A673 (cell line): Measurements from ENCODE around the gene NTRK1. TPM values are rescaled to one million over a fixed set of nuclear protein-coding genes. Genes with fewer than 3 reads are reported as not detected.

Source experiments
- BruUV-seq: library from RNA; stranded (reverse); fragments of 400-500 nt; replicated peaks from 2 replicates; lab custom pipeline; 2021; lab: Mats Ljungman, UMichigan
- CTCF ChIA-PET: fragments of 300-600 bp; sonication (Branson Sonifier 250); formaldehyde crosslinking; loops from one replicate; lab custom pipeline; 2022; ENCODE audit warnings: antibody characterized with exemption; lab: Charles Lee
- POLR2A ChIA-PET: fragments of 300-600 bp; sonication (Branson Sonifier 250); formaldehyde crosslinking; loops from one replicate; lab custom pipeline; 2022; ENCODE audit warnings: antibody characterized with exemption; ENCODE audit not compliant: low non-redundant PET; lab: Charles Lee
- DNase-seq: peaks from one replicate; pipeline ENCODE4 v3.0.0-alpha.2; 2015; ENCODE audit warnings: low spot score
- H3K27ac ChIP-seq: fragments of 200-600 bp; sonication (generic); 2 replicates; pipeline ENCODE4 v1.5.1; 2016; ENCODE audit warnings: mixed run types, low read depth, mild to moderate bottlenecking, mixed read lengths, antibody characterized with exemption, low read length; ENCODE audit not compliant: poor library complexity, severe bottlenecking
- H3K27me3 ChIP-seq: fragments of 200-600 bp; sonication (generic); replicated peaks from 2 replicates; pipeline ENCODE4 v1.6.1; 2017; ENCODE audit warnings: mixed run types, low read depth, mild to moderate bottlenecking, mixed read lengths, antibody characterized with exemption, low read length; ENCODE audit not compliant: insufficient read depth, poor library complexity
- H3K36me3 ChIP-seq: fragments of 200-600 bp; sonication (generic); 2 replicates; pipeline ENCODE4 v1.6.1; 2016; ENCODE audit warnings: mixed run types, mild to moderate bottlenecking, mixed read lengths, antibody characterized with exemption, low read length; ENCODE audit not compliant: insufficient read depth, poor library complexity, severe bottlenecking
- H3K4me1 ChIP-seq: fragments of 200-600 bp; sonication (generic); 2 replicates; pipeline ENCODE4 v1.6.1; 2017; ENCODE audit warnings: mixed run types, mild to moderate bottlenecking, mixed read lengths, antibody characterized with exemption, low read length; ENCODE audit not compliant: insufficient read depth, poor library complexity, severe bottlenecking
- H3K4me3 ChIP-seq: fragments of 200-600 bp; sonication (generic); 2 replicates; pipeline ENCODE4 v1.5.1; 2016; ENCODE audit warnings: low read depth, mixed run types, mild to moderate bottlenecking, mixed read lengths, low read length; ENCODE audit not compliant: poor library complexity, severe bottlenecking
- H3K9me3 ChIP-seq: fragments of 200-600 bp; sonication (generic); 2 replicates; pipeline ENCODE4 v1.6.1; 2016; ENCODE audit warnings: mixed run types, low read depth, mild to moderate bottlenecking, mixed read lengths, antibody characterized with exemption, low read length; ENCODE audit not compliant: poor library complexity, severe bottlenecking
- CTCF ChIP-seq: fragments of 300-800, 200-600 bp; sonication (generic); conservative IDR thresholded peaks from 2 replicates; pipeline ENCODE4 v1.5.1; 2017; ENCODE audit warnings: low read depth, mild to moderate bottlenecking, antibody characterized with exemption, low read length, moderate library complexity, mixed read lengths
- EZH2 ChIP-seq: fragments of 200-600 bp; sonication (generic); IDR thresholded peaks from 2 replicates; pipeline ENCODE4 v1.6.1; 2017; ENCODE audit warnings: borderline replicate concordance, low read depth, mild to moderate bottlenecking, mixed read lengths, antibody characterized with exemption, low read length; ENCODE audit not compliant: poor library complexity, severe bottlenecking
- intact Hi-C: fragments of 100-400 bp; cut with micrococcal nuclease; formaldehyde crosslinking; loops from one replicate; pipeline ENCODE4 v1.10.0; 2022; ENCODE audit not compliant: unreplicated experiment
- total RNA-seq: library from RNA; stranded (reverse); gene quantifications from 2 replicates; pipeline ENCODE4 v1.2.3, GENCODE V29; 2021

Gene NTRK1
- total RNA-seq, 1 experiment from 2014 or later: 5.1 TPM

DNA sequence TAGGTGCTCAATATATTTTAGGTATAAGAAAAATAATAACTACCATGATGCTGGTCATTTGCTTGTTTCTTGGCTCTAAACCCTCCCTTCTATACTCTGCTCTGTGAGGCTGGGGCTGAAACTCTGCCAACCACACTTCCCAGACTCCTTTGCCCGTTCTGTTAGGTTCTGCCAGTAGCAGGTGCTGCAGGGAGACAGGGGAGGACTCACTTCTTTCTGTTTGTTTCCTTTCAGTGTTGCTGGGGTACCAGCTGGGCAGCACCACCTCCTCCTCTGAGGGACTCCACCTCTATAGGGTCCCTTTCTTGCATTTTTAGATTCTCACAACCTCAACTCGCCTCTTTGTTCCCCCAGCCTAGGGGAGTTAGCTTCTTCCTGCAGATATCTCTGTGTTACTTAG lies 27.1 kb upstream of the NTRK1 start:
- ChIA-PET CTCF (no interaction called here), POLR2A (no interaction called here)
- Histone ChIP-seq H3K36me3 (no peaks in the 10 kb centered on the region), H3K27ac (no peak overlapping the region), H3K4me3 (no peak overlapping the region), H3K9me3 (no peaks in the 10 kb centered on the region), H3K4me1 (no peaks in the 10 kb centered on the region), H3K27me3 (no peaks in the 10 kb centered on the region)
- intact Hi-C loops: no loop called here
- TF ChIP-seq CTCF: no peak
- TF ChIP-seq EZH2: no peak
- no peak for DNase-seq
- no TSS peak for BruUV-seq

DNA sequence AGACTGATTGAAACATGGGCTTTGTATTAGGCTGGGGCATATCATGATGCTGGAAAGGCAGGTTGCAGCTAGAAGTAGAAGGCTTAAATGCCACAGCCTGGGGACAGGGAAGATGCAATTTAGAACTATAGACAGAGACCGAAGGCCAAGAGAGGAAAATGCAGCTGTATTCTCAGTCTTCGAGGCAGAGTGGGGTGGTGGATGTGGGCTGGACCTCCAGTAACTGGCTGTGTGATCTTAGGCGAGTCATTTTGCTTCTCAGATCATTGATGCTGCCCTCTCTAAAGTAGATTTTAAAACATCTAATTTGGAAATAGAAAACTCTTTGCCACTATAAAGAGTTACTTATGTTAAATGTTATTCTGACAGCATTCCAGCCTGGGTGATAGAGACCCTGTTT lies 26.3 kb upstream of the NTRK1 start:
- Histone ChIP-seq H3K4me3 (no peak overlapping the region), H3K4me1 (no peaks in the 10 kb centered on the region), H3K27ac (no peak overlapping the region), H3K36me3 (no peaks in the 10 kb centered on the region), H3K27me3 (no peaks in the 10 kb centered on the region), H3K9me3 (no peaks in the 10 kb centered on the region)
- CTCF ChIA-PET: no interaction called here
- POLR2A ChIA-PET: no interaction called here
- intact Hi-C loops: no loop called here
- DNase-seq: no peak
- TF ChIP-seq EZH2 (no peak), CTCF (no peak)
- no TSS peak for BruUV-seq

- H3K36me3 ChIP-seq: no peaks in the 10 kb centered on the region
- no peak for DNase-seq
- no peaks in the 10 kb centered on the region for H3K4me1 ChIP-seq
- ChIA-PET POLR2A (no interaction called here), CTCF (interaction anchor here (1.7 kb wide), 1 partner anchor 110 kb away, joined by 6 read pairs; no protein-coding TSS in a partner anchor)
- no TSS peak for BruUV-seq
- no peaks in the 10 kb centered on the region for H3K27me3 ChIP-seq
- H3K4me3 ChIP-seq: no peak overlapping the region
- H3K27ac ChIP-seq: no peak overlapping the region
- no peak for TF ChIP-seq EZH2
- TF ChIP-seq CTCF: no peak
- intact Hi-C loops: no loop called here
- H3K9me3 ChIP-seq: no peaks in the 10 kb centered on the region
Observed at GRCh38 chr1:156836041-156836654, 24.5 kb upstream of the NTRK1 start.
